TTC549 (cell line): ENCODE measurements around the gene XIRP2.
"Not testable (repeated sequence)": the region's sequence is repeated elsewhere in the genome, so short reads cannot be mapped to it uniquely, and the experiment has no call there.

ENCODE experiments used
- FAIRE-seq: peaks from 2 replicates; lab custom pipeline; 2012; peaks lifted over from hg19 to GRCh38; lab: Jason Lieb, UNC

The XIRP2 gene

DNA sequence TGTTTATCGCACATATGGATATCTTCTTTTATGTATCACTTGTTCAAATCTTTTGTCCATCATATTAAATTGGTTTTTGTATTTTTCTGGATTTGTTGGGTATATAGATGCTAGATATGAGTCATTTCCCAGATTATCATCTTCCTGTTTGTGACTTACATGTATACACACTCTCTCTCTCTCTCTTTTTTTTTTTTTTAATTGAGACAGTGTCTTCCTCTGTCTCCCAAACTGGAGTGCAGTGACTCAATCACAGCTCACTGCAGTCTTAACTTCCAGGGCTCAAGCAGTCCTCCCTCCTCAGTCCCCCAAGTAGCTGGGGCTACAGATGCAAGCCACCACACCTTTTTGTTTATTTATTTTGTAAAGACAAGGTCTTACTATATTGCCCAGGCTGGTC, 43.8 kb downstream of the XIRP2 start:
- no peak for FAIRE-seq

DNA sequence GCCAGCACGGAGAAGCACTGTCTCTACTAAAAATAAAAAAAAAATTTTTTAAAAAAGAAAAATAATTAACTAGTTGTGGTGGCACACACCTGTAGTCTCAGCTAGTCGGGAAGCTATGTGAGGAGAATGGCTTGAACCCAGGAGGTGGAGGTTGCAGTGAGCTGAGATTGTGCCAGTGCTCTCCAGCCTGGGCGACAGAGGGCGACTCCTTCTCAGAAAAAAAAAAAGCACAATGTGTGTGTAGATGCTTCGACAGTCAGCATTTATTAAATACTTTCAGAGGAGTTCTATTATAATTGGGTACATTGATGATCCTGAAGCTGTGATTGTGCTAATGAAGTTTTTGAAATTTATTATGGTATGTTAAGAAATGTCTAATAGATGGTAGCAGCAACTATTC, 46.5 kb downstream of the XIRP2 start:
- no peak for FAIRE-seq

DNA sequence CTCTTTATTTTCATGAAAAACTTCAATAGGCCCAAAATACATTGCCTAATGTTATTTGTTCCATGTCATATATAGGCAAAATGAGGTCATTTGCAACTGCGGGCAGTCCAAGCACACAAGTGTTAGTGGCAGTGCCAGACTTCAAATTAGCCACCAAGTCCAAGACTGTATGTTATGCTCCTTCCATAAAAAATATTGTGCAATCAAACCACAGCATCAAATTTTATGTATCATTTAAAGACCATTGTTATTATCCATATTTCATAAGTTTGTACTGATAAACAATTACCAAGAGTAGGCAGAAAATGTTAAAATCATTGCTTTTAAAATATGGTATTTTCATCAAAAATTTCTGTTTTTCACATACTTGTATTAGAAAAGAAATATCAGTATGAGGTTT, 54.1 kb downstream of the XIRP2 start:
- FAIRE-seq: no peak

- no peak for FAIRE-seq
These were observed 56.6 kb downstream of the XIRP2 start for GRCh38 chr2:166944909-166945308.

DNA sequence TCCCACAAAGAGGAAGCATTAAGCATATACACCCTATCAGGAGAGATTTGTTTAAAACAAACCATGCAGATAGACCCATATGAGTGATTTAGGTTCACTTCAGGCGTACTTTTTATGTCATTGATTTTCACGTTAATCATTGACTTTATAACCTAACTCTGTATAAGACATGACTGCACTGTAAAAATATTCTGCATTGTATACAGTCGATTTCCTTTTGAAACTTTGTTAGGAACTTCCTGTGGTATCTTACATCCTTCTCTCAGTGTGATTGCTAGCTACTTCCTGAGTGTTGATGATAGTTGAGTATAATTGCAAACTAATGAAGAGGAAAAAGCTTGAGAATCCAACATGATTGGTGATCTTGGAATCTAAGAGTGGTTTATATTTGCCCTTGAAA, 69.4 kb downstream of the XIRP2 start:
- FAIRE-seq: no peak

GRCh38 chr2:166958986-166959481, 70.8 kb downstream of the XIRP2 start:
- no peak for FAIRE-seq

DNA sequence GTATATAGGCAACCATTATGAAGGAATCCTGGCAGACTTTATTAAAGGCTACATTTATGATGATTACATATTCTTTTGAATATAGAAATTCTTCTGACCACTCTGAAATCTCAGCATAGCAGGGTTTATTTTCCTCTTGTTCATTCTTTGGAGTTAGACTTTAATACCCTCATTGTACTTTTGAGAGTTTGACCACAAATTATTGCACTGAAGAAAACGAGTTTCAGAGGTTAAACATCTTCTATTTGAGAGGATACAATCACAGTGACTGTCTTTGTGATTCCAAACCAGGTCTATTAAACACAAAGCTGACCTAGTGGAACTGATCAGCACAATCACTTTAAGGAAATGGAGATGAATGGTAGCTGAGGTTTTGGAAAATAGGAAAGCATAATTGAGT, 71.3 kb downstream of the XIRP2 start:
- FAIRE-seq: no peak

- no peak for FAIRE-seq
These were observed 72.5 kb downstream of the XIRP2 start for GRCh38 chr2:166960702-166961270.

DNA sequence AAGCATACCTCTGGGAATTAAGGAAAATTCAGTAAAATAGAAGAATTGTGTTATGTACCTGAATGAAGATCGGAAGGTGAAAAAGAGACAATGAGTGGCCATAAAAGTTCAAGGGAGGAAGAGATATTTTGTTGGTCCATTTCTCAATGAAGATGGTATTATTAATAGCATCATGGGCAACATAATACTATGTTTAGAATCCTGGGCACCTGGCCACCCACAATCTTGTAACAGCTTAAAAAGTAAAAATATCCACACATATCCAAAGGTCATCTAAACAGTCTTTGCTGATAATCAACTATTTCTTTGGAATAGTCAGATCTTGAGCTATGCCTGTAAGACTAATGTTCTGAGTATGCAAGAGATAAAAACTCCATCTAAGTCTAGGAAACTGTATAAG, 73.7 kb downstream of the XIRP2 start:
- FAIRE-seq: no peak

DNA sequence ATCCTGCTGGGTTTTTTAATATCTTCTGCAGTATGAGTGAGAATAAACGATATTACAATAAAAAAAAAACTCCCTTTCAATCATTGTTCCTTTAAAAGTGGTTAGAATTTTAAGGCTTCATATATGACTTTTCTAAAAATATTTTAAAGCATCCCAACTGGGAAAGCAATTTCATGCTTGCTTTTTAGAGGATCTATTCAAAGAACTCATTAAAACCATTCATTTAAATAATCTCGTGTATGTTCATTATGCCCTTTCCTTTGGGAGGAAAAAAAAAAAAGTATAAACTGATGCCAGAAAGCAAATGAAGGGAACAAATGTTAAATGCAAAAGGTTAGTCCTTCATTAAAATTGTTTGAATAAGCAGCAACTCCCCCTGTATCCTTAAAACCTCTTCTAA, 81.2 kb downstream of the XIRP2 start:
- FAIRE-seq: no peak

- FAIRE-seq: no peak
These were observed 83.7 kb downstream of the XIRP2 start for GRCh38 chr2:166972002-166972401.

DNA sequence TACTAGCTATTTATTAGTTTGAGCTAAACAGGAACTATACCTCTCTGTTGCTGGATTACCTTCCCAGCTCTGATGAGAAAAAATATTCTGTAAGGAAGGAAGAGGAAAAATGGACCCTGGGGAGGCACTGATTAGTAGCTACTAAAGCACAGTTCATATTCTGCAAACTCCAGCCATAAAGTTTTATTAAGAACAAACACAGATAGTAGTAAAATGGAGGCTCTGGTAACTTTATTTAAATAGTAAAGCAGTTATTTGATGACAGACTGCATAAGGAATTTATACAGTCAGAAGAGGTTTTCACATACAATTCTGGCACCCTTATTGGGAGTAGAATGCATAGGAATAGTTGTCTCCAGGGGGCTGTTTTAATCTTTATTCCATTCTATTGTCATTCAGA, 84.1 kb downstream of the XIRP2 start:
- FAIRE-seq: no peak

- FAIRE-seq: peak; percentile 43
These were observed 95.9 kb downstream of the XIRP2 start for GRCh38 chr2:166984188-166984587.

DNA sequence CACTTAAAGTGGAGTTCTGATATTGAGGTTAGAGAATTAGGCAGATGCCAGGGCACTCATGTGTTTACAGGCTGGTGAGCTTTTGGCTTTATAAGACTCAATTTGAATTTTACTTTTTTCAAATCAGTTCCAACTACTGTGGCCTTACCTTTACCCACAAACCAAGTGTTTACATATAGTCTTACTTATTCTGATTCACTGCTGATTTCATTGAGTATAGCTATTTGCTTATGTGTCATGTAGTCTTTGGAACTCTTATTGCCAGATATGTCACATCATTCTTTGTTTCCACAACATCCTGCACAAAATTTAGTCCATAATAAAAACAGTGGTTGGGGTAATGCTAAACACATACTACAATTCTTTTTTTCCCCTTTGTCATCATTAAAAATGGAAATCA, 96.5 kb downstream of the XIRP2 start:
- FAIRE-seq: no peak

DNA sequence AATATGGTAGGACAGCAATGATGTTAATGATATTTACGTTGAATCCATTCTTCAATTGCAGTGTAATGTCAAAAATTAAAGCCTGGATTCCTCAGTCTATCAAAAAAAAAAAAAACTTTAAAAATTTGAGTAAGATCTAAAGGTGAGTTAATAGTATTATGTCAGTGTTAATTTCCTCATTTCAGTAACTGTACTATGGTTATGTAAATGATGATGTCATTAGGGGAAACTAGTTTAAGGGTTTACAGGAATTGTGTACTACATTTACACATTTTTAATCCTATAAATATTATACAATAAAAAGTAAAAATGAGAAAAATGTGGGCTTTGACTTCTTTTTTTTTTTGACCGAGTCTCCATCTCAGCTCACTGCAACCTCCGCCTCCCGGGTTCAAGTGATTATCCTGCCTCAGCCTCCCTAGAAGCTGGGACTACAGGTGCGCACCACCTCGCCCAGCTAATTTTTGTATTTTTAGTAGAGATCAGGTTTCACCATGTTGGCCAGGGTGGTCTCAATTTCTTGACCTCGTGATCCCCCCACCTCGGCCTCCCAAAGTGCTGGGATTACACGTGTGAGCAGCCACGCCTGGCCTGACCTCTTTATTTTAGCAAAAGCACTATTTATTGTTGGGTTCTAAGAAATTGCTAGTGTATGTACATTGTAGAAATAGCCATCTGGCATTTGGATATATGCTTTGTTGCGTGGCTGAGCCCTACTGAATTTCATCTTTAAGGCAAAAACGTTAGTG, 106.5 kb downstream of the XIRP2 start:
- FAIRE-seq: no peak

- FAIRE-seq: no peak
These were observed 108.2 kb downstream of the XIRP2 start for GRCh38 chr2:166996465-166996864.

DNA sequence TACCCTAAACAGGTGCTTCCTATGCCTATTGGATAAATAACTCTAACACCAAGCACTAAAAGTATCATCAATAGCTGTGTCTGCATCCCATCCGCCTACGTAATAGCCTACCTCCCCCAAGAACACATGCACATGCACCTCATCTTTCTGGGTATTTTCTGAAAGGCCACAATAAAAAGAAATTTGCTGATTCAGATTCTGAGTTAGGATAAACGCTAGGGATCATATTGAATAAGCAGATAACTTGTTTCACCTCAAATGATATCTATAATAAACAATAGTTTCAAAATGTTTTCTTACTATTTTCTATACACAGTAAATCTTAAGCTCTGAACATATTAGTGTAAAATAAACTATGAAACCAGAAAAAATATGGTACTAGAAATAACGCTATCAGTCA, 112.9 kb downstream of the XIRP2 start:
- FAIRE-seq: no peak

- FAIRE-seq: no peak
These were observed 116.8 kb downstream of the XIRP2 start for GRCh38 chr2:167005096-167005495.

- FAIRE-seq: no peak
These were observed 124.9 kb downstream of the XIRP2 start for GRCh38 chr2:167013227-167013626.

DNA sequence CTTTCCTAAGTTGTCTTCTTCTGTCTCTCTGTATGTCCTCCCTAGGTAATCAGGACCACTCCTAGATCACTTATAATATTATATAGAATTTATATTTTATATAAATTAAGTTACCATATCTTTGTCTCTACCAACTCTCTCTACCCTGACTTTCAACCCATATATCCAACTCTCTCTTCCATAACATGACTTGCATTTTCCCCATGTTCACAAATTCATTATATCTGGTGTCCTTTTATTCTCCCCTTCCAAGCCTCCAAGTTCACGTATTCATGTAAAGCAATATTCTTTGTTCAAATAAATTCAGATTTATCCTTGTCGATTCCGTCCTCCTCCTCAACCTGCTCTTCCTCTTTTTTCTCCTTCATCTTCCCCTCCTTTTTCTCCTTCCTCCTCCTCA, 127.5 kb downstream of the XIRP2 start:
- no peak for FAIRE-seq

DNA sequence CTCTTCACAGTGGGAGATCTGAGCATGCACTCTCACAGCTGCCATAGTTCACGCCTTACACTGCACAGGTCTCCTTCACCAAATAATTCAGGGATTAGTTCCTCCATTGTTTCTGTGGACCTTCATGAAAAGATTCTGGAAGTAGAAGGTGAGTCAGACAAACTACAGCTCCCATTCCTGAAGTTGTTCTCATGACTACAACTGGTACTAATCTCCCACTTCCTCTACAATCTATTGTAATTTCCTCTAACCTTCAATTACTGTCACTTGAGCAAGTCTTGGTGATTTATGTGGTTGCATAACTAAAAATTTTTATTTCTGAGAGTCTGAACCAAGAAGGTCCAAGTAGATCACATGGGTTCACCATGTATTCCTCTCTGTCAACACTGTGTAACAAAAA, 128.7 kb downstream of the XIRP2 start:
- no peak for FAIRE-seq

DNA sequence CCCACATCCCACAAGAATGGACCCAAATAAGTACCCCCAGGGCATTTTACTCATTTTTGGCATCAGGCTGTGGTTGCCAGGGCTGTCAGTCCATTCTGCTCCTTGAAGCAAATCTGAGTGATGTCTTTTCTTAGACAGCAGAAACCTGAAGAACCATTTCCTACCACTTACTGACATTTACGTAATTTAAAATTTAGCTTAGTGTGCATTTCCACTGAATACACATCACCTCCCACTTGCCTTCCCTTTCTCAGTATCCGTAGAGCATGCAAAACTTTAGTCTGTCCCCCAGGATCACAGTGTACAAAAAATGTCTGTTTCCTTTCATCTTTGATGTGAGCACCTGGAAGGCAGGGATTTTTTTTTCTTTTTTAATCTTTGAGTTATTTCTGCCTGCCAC, 130.3 kb downstream of the XIRP2 start:
- no peak for FAIRE-seq

GRCh38 chr2:167028503-167028902, 140.2 kb downstream of the XIRP2 start:
- no peak for FAIRE-seq

GRCh38 chr2:167034976-167035375, 146.7 kb downstream of the XIRP2 start:
- FAIRE-seq: not testable (repeated sequence)
